Fibroblast of gingiva (primary cell): ENCODE measurements around the gene BTN2A1.
"Not testable (repeated sequence)": the region's sequence is repeated elsewhere in the genome, so short reads cannot be mapped to it uniquely, and the experiment has no call there.

Source experiments
- DNase-seq: peaks from one replicate; pipeline ENCODE4 v3.0.0-alpha.2; 2011; ENCODE audit warnings: low read depth

Gene BTN2A1

DNA sequence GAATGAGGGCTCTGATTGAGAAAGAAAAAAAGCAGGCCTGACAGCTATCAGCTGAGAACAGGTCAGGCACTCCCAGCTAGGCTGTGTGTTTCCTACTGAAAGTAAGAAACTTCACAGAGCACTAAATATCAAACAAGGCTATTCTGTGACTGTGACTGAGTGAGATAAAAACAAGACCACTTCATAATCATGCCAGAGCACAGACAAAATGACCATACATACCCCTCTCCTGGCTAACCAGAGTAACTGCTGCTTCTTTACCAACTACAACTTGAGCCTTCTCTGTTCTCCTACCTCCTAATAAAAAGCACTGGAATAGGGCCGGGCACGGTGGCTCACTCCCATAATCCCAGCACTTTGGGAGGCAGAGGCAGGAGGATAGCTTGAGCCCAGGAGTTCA is 35.5 kb downstream of the BTN2A1 start:
- peak; percentile 22 for DNase-seq

DNA sequence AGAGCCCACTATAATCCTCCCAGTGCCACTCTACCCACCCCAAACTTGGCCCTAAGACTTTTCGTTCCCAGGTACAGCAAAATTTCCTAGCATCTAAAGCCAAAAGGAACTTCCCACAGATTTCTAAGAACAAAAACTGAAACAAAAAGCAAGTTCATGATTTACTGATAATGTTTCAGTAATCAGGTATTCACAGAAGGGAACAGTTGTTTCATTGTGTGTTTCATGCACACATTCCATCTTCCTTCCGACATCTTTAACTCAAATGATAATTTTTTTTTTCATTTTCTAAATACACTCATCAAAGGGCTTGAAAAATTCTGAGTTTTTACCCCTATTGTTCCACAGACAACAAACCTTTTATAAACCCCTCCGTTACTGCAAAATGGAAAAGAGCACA is 36.4 kb downstream of the BTN2A1 start:
- no peak for DNase-seq

- no peak for DNase-seq
Observed at GRCh38 chr6:26495281-26495680, 37.5 kb downstream of the BTN2A1 start.

DNA sequence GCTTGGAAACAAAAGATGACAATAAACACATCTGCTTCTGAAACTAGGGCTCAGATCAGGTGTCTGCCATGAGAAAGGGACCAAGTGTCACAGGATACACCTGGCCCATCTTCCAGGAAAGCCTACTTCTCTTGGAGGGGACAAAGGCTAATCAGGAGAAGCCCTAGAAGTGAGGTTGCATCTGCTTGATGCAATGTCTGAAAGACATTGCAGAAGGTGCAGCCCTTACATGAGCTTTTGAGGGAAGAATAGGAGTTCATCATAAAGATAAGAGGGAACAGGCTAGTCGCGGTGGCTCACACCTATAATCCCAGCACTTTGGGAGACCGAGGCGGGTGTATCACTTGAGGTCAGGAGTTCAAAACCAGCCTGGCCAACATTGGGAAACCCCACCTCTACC is 39.9 kb downstream of the BTN2A1 start:
- DNase-seq = no peak

GRCh38 chr6:26500102-26500501 is 42.3 kb downstream of the BTN2A1 start, which contains the start of gene BTN1A1:
TSS of gene BTN1A1 (plus strand) at chr6:26500303. CDS start at chr6:26501287, 984 bp downstream.
- DNase-seq = no peak

GRCh38 chr6:26501482-26501986 is 43.8 kb downstream of the BTN2A1 start:
- no peak for DNase-seq

DNA sequence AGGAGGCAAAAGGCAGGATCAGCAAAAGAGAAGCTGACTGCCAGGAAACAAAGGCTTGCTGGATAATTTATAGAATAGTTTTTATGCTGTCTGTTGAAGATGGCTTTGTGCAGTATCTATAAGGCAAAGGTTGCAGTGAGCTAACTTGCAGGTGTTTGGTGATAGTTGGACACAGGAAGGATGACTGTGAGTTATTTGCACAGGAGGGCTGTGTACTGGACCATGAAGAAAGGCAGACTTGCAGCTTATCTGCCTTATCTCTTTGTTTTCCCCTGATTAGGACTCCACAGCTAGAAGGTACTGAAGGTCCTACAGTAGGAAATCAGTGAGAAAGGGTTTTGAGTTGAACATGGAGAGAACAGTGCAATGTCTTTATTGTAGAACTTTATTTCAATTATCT is 44.4 kb downstream of the BTN2A1 start:
- no peak for DNase-seq

DNA sequence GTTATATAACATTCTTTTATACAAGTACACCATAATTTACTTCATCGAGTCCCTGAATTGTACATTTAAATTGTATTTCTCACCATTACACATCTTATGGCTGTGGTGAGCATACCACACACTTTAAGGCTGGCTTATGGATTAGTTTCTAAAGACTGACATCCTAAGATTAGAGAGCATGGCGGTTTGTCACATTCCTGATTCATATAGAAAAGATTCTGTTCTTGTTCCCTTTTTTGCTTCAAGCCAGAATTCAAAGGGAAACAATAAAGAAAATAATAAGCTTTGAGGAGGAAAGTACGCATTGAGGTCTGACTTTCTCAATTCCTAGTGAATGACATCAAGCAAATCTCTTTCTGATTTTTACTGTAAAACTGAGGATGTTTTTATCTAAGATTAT is 44.9 kb downstream of the BTN2A1 start:
- DNase-seq = no peak

DNA sequence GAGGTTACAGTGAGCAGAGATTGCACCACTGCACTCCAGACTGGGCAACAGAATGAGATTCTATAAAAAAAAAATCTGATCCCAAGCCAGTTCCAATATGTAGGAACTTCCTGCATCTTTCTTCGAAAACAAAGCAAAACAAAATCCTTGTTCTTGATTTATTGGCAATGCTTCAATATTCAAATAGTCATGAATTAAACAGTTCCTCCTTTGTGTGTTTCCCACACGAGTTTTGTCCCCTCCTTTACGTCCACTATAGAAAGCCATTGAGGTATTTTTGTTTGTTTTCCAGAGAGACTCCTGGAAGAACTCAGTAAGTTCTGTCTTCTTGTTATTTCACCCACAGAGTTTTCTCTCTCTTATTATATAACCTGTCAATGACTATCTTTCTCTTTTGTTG is 49.9 kb downstream of the BTN2A1 start:
- no peak for DNase-seq

- not testable (repeated sequence) for DNase-seq
Observed at GRCh38 chr6:26511033-26511432, 53.3 kb downstream of the BTN2A1 start.

DNA sequence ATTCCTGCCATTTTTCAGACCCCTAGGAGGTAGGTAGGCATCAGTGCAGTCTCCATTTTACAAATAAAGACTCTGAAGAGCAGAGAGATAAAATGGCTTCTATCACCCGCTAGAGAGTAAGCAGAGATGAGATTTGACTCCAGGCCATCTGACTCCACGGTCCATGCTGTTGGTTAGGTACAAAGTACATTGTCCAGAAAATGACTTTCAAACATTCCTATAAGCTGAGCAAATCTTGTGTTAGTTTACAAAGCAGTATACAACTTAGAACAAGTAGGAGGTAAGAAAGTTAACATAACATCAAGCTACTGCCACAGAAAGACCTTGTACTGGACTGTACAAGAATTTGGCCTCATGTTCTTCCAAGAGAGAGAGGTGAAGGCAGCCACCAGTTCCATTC is 57.2 kb downstream of the BTN2A1 start:
- no peak for DNase-seq

- no peak for DNase-seq
Observed at GRCh38 chr6:26516481-26517427, 59.0 kb downstream of the BTN2A1 start.
